K562 (cell line): ENCODE measurements around the gene ROS1. TPM values are rescaled to one million over a fixed set of nuclear protein-coding genes. Genes with fewer than 3 reads are reported as not detected.

Experiments used
- ATAC-seq: fragments of 200-7000 bp; cut with Tn5 transposase; 3 replicates; pipeline ENCODE4 v1.9.1; 2020; ENCODE audit warnings: moderate library complexity
- Bru-seq: library from RNA; stranded (reverse); fragments of 400-500 nt; gene quantifications from one replicate; lab custom pipeline; 2021; lab: Mats Ljungman, UMichigan
- BruChase-seq, 2 experiments: library from RNA; stranded (reverse); fragments of 400-500 nt; gene quantifications; one replicate each; lab custom pipeline; 2021; lab: Mats Ljungman, UMichigan
- BruUV-seq: library from RNA; stranded (reverse); fragments of 400-500 nt; replicated peaks from 2 replicates; lab custom pipeline; 2021; lab: Mats Ljungman, UMichigan
- CTCF ChIA-PET: fragments of 300-600 bp; formaldehyde crosslinking; extraction: SDS; loops from one replicate; lab custom pipeline; 2021; ENCODE audit warnings: low intra/inter-chr PET ratio; lab: Yijun Ruan, JAX
- POLR2A ChIA-PET: fragments of 300-600, 350-650 bp; sonication (Branson Sonifier 250); formaldehyde crosslinking; extraction: SDS; loops from one replicate; lab custom pipeline; 2021; ENCODE audit warnings: antibody characterized with exemption, inconsistent platforms; lab: Yijun Ruan, JAX
- DNase-seq, 4 experiments: peaks; one replicate each; pipeline versions ENCODE4 v3.0.0 to v3.0.0-alpha.2; 2011 to 2018; ENCODE audit warnings: low spot score in 3 of 4, mixed read lengths in 3 of 4; ENCODE audit errors: extremely low read depth in 1 of 4
- FAIRE-seq: peaks from 2 replicates; lab custom pipeline; 2011; peaks lifted over from hg19 to GRCh38; lab: Jason Lieb, UNC
- H2AFZ ChIP-seq: 2 replicates; pipeline ENCODE4 v1.6.0; 2011; ENCODE audit warnings: low read depth, low read length, control low read depth, inconsistent platforms
- H3K27ac ChIP-seq: fragments of 200-600 bp; 3 replicates; pipeline ENCODE4 v1.8.0; 2011; ENCODE audit warnings: low read depth, mild to moderate bottlenecking, control low read depth, inconsistent platforms, low read length, moderate library complexity, mixed read lengths; ENCODE audit errors: extremely low read depth
- H3K27me3 ChIP-seq, 2 experiments: fragments of 300-600 bp in 1 of 2; 2 replicates in 1 of 2; 3 replicates in 1 of 2; pipeline versions ENCODE4 v1.6.0 to v1.8.0; 2011; ENCODE audit warnings: inconsistent platforms in 2 of 2, low read length in 2 of 2, mild to moderate bottlenecking in 1 of 2, mixed read lengths in 1 of 2, moderate library complexity in 1 of 2; ENCODE audit not compliant: control insufficient read depth in 2 of 2, insufficient read depth in 2 of 2
- H3K36me3 ChIP-seq: fragments of 300-600 bp; 3 replicates; pipeline ENCODE4 v1.8.0; 2011; ENCODE audit warnings: mild to moderate bottlenecking, low read length, inconsistent platforms; ENCODE audit not compliant: control insufficient read depth, insufficient read depth
- H3K4me1 ChIP-seq, 2 experiments: fragments of 200-600 bp in 1 of 2; replicated peaks in 1 of 2; 2 replicates in 1 of 2; 3 replicates in 1 of 2; pipeline versions ENCODE4 v1.5.1 to v1.8.0; 2011; ENCODE audit warnings: inconsistent platforms in 2 of 2, low read length in 2 of 2, mild to moderate bottlenecking in 1 of 2, mixed read lengths in 1 of 2, moderate library complexity in 1 of 2; ENCODE audit not compliant: control insufficient read depth in 2 of 2, insufficient read depth in 2 of 2
- H3K4me2 ChIP-seq: 2 replicates; pipeline ENCODE4 v1.6.1; 2011; ENCODE audit warnings: low read length, control low read depth, inconsistent platforms, mixed read lengths; ENCODE audit not compliant: insufficient read depth
- H3K4me3 ChIP-seq: fragments of 200-600 bp; sonication (generic), shearing (Covaris generic); 2 replicates; pipeline ENCODE4 v1.5.1; 2016; ENCODE audit warnings: control low read depth, inconsistent platforms
- H3K79me2 ChIP-seq: fragments of 200-600 bp; 3 replicates; pipeline ENCODE4 v1.8.0; 2011; ENCODE audit warnings: low read length, inconsistent platforms; ENCODE audit not compliant: control insufficient read depth, insufficient read depth
- H3K9ac ChIP-seq, 2 experiments: 2 replicates each; pipeline versions ENCODE4 v1.6.0 to v1.6.1; 2011; ENCODE audit warnings: low read depth in 2 of 2, low read length in 2 of 2, control low read depth in 1 of 2, inconsistent platforms in 1 of 2, mild to moderate bottlenecking in 1 of 2, mixed read lengths in 1 of 2; ENCODE audit not compliant: insufficient read depth in 1 of 2
- H3K9me1 ChIP-seq: one replicate; pipeline ENCODE4 v1.6.0; 2011; ENCODE audit warnings: inconsistent platforms, mild to moderate bottlenecking, low read length, moderate library complexity; ENCODE audit not compliant: control insufficient read depth, insufficient read depth
- H3K9me3 ChIP-seq: replicated peaks from 2 replicates; pipeline ENCODE4 v1.5.1; 2011; ENCODE audit warnings: low read depth, low read length, inconsistent platforms; ENCODE audit not compliant: control insufficient read depth, insufficient read depth
- H4K20me1 ChIP-seq: replicated peaks from 2 replicates; pipeline ENCODE4 v1.6.1; 2011; ENCODE audit warnings: low read length, inconsistent platforms, mixed read lengths; ENCODE audit not compliant: control insufficient read depth, insufficient read depth
- CGGBP1 ChIP-seq: fragments of 250-450 bp; sonication (Bioruptor Pico); IDR thresholded peaks from 2 replicates; pipeline ENCODE4 v1.9.0; 2021; ENCODE audit warnings: mild to moderate bottlenecking
- KDM1A ChIP-seq, 2 experiments: fragments of 450-650 bp; IDR thresholded peaks; 2 replicates each; pipeline ENCODE4 v1.6.1; 2016; ENCODE audit warnings: mild to moderate bottlenecking in 2 of 2
- SAP30 ChIP-seq: fragments of 200-600 bp; sonication (generic); IDR thresholded peaks from 2 replicates; pipeline ENCODE4 v1.6.1; 2012; ENCODE audit warnings: borderline replicate concordance, low read depth, mild to moderate bottlenecking, moderate library complexity, low read length, control low read depth, inconsistent platforms; ENCODE audit not compliant: insufficient read depth, poor library complexity, severe bottlenecking
- SMAD1 ChIP-seq: fragments of 150-350 bp; IDR thresholded peaks from 2 replicates; pipeline ENCODE4 v1.6.1; 2014; ENCODE audit warnings: low read length, low read depth; ENCODE audit not compliant: partially characterized antibody
- SNAPC5 ChIP-seq: fragments of 250-450 bp; sonication (Bioruptor Pico); IDR thresholded peaks from 2 replicates; pipeline ENCODE4 v1.8.0; 2021; ENCODE audit warnings: moderate library complexity, mild to moderate bottlenecking, inconsistent platforms
- XRCC5 ChIP-seq: fragments of 200-400 bp; formaldehyde crosslinking; IDR thresholded peaks from 2 replicates; pipeline ENCODE4 v1.6.1; 2017; ENCODE audit warnings: low read depth, mild to moderate bottlenecking, low read length
- WGBS: fragments of 100-300 bp; shearing (Covaris generic); methylation state at CpG from one replicate; pipeline ENCODE4 v1.1.6; 2016; ENCODE audit warnings: low coverage, mixed read lengths; ENCODE audit not compliant: insufficient coverage; ENCODE audit errors: missing lambda C conversion rate; 5-methylcytosine and 5-hydroxymethylcytosine counted together
- in situ Hi-C: fragments of 300-500 bp; cut with MboI; formaldehyde crosslinking; loops from 4 replicates; pipeline ENCODE4 v1.15.0; 2018; ENCODE audit warnings: inconsistent platforms, mixed read lengths
- intact Hi-C: fragments of 100-400 bp; cut with micrococcal nuclease; formaldehyde crosslinking; loops from 2 replicates; pipeline ENCODE4 v1.14.2; 2022
- long read RNA-seq, 3 experiments: library from polyadenylated mRNA in 2 of 3; library from RNA in 1 of 3; unstranded in 2 of 3; stranded (forward) in 1 of 3; transcript quantifications; one replicate each; pipeline ENCODE4 v2.0.0, GENCODE V29; 2019 to 2022
- polyA minus RNA-seq, 3 experiments: library from RNA; depleted of rRNA, polyadenylated mRNA; stranded (reverse); fragments of >200 nt; gene quantifications; 2 replicates each; pipeline ENCODE4 v1.2.3, GENCODE V29; 2011
- polyA plus RNA-seq, 8 experiments: library from polyadenylated mRNA; depleted of rRNA in 4 of 8; stranded (reverse) in 5 of 8; unstranded in 3 of 8; fragments of >200 nt; fragmentation: Nextera tagmentation in 2 of 8; fragmentation: Illumina TruSeq in 1 of 8; extraction: Ambion mirVana in 2 of 8; extraction: Trizol in 1 of 8; gene quantifications; 2 replicates each; pipeline versions ENCODE4 v1.2.1 to v1.2.3, GENCODE V29; 2011 to 2014; ENCODE audit warnings: inconsistent platforms in 1 of 8, missing spikeins in 1 of 8
- total RNA-seq, 7 experiments: library from RNA; depleted of rRNA in 6 of 7; stranded (reverse); fragments of >200 nt in 6 of 7; fragmentation: Illumina TruSeq in 2 of 7; extraction: Trizol in 2 of 7; gene quantifications; 2 replicates each; pipeline versions ENCODE4 v1.2.1 to v1.2.3, GENCODE V29; 2011 to 2021; ENCODE audit warnings: low replicate concordance in 1 of 7
- TF ChIP-seq, protein P1 (sequence below): IDR thresholded peaks from 3 replicates; pipeline ENCODE4 v1.6.1; 2011; ENCODE audit warnings: borderline replicate concordance, mild to moderate bottlenecking; ENCODE audit not compliant: insufficient read length, insufficient read depth

ROS1 gene
- not detected in 2 replicates for total RNA-seq (2011; cell fraction: chromatin; rRNA removed; ENCODE audit: low replicate concordance)
- not detected in 2 replicates for total RNA-seq (2011; cell fraction: nucleolus; rRNA removed)
- total RNA-seq (2011; cell fraction: nucleoplasm; rRNA removed) = not detected in 2 replicates
- total RNA-seq (2014; rRNA removed) = not detected in 2 replicates
- 0.03 and 0.04 TPM in 2 replicates for total RNA-seq (2014; rRNA removed; fragmentation: Illumina TruSeq; extraction: Trizol)
- total RNA-seq (2015; rRNA removed; fragmentation: Illumina TruSeq; extraction: Trizol) = under 0.01 TPM in 2 replicates
- 0.07 and 0.16 TPM in 2 replicates for total RNA-seq (2021)
- not detected in 2 replicates for polyA plus RNA-seq (2011; rRNA removed)
- polyA plus RNA-seq (2011; cell fraction: cytosol; rRNA removed) = not detected in 2 replicates
- not detected in 2 replicates for polyA plus RNA-seq (2011; cell fraction: nucleus; rRNA removed)
- 0.01 and 0.06 TPM in 2 replicates for polyA plus RNA-seq (2012)
- polyA plus RNA-seq (2014; fragmentation: Illumina TruSeq; extraction: Trizol) = not detected in 2 replicates
- not detected for polyA plus RNA-seq (2014; fragmentation: Nextera tagmentation; extraction: Ambion mirVana)
- polyA plus RNA-seq (2014; rRNA removed) = not detected in 2 replicates
- not detected in 2 replicates for polyA minus RNA-seq (2011; rRNA and poly(A)+ RNA removed)
- not detected in 2 replicates for polyA minus RNA-seq (2011; cell fraction: cytosol; rRNA and poly(A)+ RNA removed)
- polyA minus RNA-seq (2011; cell fraction: nucleus; rRNA and poly(A)+ RNA removed) = not detected in 2 replicates
- Bru-seq, nascent RNA = percentile 1 among the genes with signal in this experiment
- BruChase-seq, experiment 1, labeled RNA remaining after a 2-hour chase = percentile 4 among the genes with signal in this experiment
- percentile 4 among the genes with signal in this experiment for BruChase-seq, experiment 2, labeled RNA remaining after a 6-hour chase
- long read RNA-seq, experiment 1 = 0 reads
- long read RNA-seq, experiment 2 = 0 reads
- long read RNA-seq, experiment 3 = 0 reads

DNA sequence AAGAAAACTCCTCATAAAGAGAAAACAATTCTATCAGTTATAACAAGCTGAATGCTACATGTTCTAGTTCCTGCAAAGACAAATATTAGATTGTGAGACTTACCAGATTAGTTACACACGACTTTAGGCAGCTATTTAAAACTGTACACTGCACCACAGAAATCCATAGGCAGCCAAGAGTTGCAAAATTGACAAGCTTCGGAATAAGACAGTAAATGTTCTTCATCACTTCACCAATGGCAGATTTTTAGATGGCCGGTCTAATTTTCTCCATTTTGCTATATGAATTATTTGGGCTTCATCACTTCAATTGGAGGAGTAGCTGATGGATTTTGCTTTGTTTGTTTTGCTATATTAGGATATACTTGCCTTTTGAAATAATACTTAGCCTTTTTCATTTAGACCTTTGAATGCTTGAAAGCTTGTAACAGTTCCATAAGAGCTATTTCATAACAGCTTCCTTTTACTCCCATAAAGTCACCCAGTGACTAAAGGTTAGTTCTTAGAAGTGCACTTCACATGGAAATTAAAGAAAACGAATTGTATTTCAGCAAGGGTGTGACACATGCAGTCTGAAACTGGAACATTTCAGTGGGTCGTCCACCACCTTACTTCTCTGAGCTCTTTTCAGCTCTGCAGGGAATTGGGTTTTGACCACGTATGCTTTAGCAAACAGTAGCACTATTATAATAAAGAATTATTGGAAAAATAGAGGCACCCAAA, at the start of gene ROS1:
TSS of gene ROS1 (minus strand) at position 512 of the 723 bp plus-strand sequence. CDS start at position 226, 286 bp downstream.
- ChIA-PET CTCF (no interaction called here), POLR2A (no interaction called here)
- TF ChIP-seq, protein P1, sequence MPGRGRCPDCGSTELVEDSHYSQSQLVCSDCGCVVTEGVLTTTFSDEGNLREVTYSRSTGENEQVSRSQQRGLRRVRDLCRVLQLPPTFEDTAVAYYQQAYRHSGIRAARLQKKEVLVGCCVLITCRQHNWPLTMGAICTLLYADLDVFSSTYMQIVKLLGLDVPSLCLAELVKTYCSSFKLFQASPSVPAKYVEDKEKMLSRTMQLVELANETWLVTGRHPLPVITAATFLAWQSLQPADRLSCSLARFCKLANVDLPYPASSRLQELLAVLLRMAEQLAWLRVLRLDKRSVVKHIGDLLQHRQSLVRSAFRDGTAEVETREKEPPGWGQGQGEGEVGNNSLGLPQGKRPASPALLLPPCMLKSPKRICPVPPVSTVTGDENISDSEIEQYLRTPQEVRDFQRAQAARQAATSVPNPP = no peak
- TF ChIP-seq KDM1A (IDR thresholded peaks at IDR 0.05) = no peak
- no peak for TF ChIP-seq XRCC5
- TF ChIP-seq SMAD1 = no peak
- no peak for TF ChIP-seq SAP30
- TF ChIP-seq SNAPC5 = no peak
- TF ChIP-seq CGGBP1 (CRISPR knock-in tag) = no peak
- 2% methylated on average over 6 of the region's 6 CpGs for WGBS
- FAIRE-seq (no peak), DNase-seq (no peak), ATAC-seq (no peak)
- in situ Hi-C loops (no loop called here), intact Hi-C loops (no loop called here)
- Histone ChIP-seq H2AFZ (no peak within 1 kb of the TSS), H3K36me3 (no peaks in the 10 kb centered on the region), H3K27ac (no peak within 1 kb of the TSS), H3K27me3 (no peaks in the 10 kb centered on the region), H3K9me1 (no peaks in the 10 kb centered on the region), H3K79me2 (no peaks in the 10 kb centered on the region), H3K9ac (no peak within 1 kb of the TSS), H3K4me2 (no peak within 1 kb of the TSS), H4K20me1 (no peaks in the 10 kb centered on the region), H3K4me3 (no peak within 1 kb of the TSS), H3K4me1 (no peaks in the 10 kb centered on the region), H3K9me3 (no peaks in the 10 kb centered on the region)
- no TSS peak for BruUV-seq
